SU-DHL-6 (cell line): ENCODE data around the gene CARD14.

Experiments used
- EZH2phosphoT487 ChIP-seq: fragments of 200-600 bp; sonication (generic), shearing (Covaris generic); conservative IDR thresholded peaks from 2 replicates; pipeline ENCODE4 v1.6.1; 2018; ENCODE audit warnings: mild to moderate bottlenecking, antibody characterized with exemption, low read length, moderate library complexity, mixed read lengths
- TF ChIP-seq, protein P1 (sequence below): fragments of 200-600 bp; sonication (generic); IDR thresholded peaks from one replicate; pipeline ENCODE4 v1.5.1; 2017; ENCODE audit warnings: antibody characterized with exemption, mild to moderate bottlenecking, low read length, moderate library complexity; ENCODE audit not compliant: insufficient read depth, poor library complexity, severe bottlenecking

DNA sequence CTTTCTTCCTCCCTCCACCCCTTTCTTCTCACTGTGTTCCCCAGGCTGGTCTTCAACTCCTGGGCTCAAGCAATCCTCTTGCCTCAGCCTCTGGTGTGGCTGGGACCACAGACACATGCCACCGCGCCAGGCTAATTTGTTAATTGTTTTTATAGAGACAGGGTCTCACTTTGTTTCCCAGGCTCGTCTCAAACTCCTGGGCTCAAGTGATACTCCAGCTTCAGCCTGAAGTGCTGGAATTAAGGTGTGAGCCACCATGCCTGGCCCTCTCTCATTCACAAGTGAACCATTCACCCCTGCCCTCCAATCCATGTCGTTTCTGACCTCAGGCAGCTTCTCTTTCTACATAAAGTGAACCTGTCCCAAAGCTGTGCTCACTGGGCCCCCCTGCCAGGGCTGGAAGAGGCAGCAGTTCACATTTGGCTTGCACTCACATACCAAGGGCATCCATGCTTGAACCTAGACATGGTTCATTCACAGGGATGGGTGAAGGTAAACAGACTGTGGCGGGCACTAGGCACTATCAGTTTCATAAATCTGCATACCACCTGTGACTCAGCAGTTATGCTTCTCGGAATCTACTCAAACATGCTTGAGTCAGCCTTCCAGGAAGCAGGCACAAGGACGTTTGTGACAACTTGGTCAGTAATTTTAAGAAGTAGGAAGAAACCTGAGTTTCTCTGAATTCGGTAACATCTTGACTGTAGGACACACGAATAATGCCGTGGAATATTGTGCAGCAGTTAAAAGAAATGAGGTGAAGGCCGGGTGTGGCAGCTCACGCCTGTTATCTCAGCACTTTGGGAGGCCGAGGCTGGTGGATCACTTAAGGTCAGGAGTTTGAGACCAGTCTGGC is 84.8 kb downstream of the CARD14 start:
- TF ChIP-seq, protein P1, sequence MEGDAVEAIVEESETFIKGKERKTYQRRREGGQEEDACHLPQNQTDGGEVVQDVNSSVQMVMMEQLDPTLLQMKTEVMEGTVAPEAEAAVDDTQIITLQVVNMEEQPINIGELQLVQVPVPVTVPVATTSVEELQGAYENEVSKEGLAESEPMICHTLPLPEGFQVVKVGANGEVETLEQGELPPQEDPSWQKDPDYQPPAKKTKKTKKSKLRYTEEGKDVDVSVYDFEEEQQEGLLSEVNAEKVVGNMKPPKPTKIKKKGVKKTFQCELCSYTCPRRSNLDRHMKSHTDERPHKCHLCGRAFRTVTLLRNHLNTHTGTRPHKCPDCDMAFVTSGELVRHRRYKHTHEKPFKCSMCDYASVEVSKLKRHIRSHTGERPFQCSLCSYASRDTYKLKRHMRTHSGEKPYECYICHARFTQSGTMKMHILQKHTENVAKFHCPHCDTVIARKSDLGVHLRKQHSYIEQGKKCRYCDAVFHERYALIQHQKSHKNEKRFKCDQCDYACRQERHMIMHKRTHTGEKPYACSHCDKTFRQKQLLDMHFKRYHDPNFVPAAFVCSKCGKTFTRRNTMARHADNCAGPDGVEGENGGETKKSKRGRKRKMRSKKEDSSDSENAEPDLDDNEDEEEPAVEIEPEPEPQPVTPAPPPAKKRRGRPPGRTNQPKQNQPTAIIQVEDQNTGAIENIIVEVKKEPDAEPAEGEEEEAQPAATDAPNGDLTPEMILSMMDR = no peak
- no peak for TF ChIP-seq EZH2phosphoT487
